DLD1 (cell line): Measurements from ENCODE around the gene PCSK5.

Experiments used
- in situ Hi-C: cut with HindIII; loops from 2 replicates; pipeline ENCODE4 v1.10.0; 2017; ENCODE audit warnings: low sequenced_read_pairs

Gene PCSK5

DNA sequence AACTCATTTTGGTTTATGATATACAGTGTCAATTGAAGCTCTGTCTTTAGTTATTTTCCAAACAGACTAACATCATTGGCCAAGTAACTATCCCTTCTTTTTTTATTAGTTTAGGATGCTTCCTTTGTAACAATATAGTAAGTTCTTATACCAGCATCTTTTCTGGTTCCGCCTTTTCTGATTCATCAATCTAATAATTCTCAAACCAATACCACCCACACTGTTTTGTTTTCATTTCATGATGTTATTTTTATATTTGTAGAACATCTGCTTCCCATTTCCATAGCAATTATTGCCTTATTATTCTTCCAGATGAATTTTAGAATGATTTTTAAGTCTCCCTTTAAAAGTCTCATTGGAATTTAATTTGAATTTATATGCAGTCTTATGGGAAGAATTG, 285.7 kb downstream of the PCSK5 start:
- in situ Hi-C loops, result no loop called here

DNA sequence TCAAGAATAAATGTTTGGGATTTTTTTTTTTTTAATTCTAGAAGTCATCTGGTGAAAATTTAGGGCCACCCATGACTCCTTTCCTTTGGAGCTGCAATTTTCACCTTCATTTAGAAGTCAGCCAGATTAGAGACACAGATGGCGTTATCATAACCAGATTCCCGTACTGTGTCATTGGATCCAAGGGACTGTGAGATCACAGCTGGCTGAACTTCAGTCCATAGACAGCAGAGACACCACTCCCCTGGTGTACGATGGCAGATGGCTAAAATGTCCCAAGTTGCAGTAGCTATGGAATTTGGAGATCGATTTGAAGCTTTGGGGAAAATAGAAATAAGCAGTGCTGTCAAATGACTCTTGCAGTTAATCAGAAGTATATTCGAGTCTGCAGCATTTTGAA, 287.5 kb downstream of the PCSK5 start:
- in situ Hi-C loops, result no loop called here

DNA sequence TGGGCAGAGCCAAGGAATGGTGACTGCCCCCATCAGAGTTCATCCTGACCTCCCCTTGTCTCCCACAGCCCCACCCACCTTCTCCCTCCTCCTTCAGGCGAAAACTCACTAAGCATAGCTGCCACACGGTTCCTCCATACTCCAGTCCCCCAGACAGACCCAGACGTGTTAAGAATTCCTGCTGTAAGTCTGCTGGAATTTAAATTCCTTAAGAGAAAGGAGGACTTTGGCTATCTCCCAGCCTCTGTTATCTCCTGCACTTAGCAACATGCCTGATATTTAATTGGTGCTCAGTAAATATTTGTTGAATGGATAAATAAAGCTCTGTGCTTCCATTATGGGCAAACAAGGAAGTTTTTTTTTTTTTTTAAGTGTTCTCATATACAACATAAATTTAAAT, 290.1 kb downstream of the PCSK5 start:
- in situ Hi-C loops, result loop anchor here (5.0 kb wide), 1 partner anchor 62 kb away; no protein-coding TSS in a partner anchor

DNA sequence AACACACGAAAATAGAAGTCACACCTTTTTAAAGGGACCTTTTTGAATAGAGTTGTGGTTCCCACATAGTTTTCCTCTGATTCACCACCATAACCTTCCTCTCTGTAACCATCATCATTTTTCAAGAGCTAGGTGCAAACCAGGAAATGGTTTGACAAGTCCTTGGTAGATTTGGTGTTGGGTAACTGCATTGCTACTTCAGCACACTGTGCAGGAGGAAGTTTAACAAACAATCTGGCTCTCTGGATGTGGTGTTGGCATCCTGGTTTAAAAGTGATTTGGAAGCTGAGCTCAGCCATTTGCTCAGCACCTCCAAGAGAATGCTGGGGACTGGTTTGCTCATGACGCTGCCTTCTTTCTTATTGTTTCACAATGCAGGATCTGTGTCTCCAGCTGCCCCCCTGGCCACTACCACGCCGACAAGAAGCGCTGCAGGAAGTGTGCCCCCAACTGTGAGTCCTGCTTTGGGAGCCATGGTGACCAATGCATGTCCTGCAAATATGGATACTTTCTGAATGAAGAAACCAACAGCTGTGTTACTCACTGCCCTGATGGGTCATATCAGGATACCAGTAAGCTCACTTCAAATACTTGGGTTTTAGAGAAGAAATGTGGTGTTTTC, 290.7 kb downstream of the PCSK5 start:
- in situ Hi-C loops, result loop anchor here (5.0 kb wide), 1 partner anchor 61 kb away; no protein-coding TSS in a partner anchor

DNA sequence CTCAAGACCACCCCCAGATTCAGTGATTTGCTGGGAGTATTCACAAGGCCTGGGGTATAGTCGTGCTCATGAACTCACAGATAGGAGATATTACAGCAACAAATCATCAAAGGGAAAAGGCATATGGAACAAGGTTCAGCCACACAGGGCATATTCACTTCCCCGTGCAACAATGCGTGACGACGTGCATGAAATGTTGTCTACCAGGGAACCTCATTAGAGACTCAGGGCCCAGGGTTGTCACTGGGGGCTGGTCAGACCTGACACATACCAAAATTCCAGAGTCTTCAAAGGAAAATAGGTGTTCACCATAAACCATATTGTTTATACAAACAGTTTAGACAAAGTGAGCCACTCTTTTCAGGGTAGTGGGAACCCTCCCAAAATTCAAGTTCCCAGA, 291.3 kb downstream of the PCSK5 start:
- in situ Hi-C loops, result loop anchor here (5.0 kb wide), 1 partner anchor 61 kb away; no protein-coding TSS in a partner anchor

DNA sequence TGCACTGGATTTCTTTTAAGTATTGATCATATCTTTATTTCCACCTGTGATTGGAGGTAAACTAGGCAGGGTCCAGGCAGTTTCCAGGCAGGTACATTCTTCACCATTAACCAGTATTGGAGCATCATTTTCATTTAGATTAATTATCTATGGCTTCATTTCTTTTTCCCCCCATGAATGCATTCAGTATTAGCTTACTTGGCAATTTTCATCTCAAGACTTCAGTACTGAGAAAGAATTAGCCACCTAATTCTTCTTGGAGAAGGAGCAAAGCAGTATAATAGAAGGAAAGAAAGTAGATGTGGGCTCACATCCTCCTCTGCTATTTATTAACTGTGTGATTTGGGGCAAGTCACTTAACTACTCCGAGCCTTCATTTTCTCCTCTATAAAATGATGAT, 295.0 kb downstream of the PCSK5 start:
- in situ Hi-C loops, result no loop called here

DNA sequence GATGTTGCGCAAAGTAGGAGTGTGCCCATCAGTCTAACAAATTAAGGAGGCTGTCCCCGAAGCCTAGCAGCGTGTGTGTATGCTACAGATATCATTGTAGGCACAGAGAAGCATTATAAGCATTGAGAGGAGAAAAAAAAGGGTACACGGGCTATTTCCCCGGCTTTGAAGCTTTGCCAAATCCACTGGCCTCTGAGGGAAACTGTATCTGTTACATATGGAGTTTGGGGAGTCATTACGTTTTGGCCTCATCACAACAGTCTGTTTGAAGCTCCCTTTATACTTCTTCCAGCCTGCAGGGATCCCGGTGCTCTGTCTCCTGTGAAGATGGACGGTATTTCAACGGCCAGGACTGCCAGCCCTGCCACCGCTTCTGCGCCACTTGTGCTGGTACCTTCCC, 297.8 kb downstream of the PCSK5 start:
- in situ Hi-C loops, result no loop called here

DNA sequence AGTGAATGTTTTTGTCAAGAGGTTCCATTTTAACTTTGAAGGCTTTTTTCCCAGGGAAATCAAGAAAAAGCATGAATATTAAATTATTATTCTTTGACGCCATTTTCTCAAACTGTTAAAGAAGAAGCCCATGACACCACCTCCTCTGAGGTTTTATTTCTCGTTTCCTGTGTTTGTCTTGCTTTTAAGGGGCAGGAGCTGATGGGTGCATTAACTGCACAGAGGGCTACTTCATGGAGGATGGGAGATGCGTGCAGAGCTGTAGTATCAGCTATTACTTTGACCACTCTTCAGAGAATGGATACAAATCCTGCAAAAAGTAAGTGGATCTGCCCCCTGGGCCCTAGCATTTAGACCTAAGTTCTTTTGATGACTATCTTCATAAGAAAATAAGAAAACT, 298.4 kb downstream of the PCSK5 start:
- in situ Hi-C loops, result no loop called here

DNA sequence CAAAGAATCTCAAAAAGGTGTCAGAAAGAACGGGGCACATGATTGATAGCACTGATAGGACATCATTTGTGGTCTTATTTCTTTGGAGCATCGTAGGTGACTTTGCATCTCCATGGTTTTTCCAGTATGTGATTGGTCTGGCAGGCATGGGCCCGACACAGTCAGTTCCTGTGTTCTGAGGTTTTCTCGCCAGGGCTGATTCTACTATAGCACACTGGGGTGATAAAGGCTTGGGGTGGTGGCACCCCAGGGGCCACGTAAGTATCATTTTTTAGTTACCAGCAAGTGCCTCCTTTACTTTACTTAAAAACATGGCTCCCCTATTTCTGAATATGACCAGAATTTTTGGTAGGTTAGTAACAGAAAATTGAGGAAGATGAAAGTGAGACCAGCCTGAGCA, 301.0 kb downstream of the PCSK5 start:
- in situ Hi-C loops, result no loop called here

DNA sequence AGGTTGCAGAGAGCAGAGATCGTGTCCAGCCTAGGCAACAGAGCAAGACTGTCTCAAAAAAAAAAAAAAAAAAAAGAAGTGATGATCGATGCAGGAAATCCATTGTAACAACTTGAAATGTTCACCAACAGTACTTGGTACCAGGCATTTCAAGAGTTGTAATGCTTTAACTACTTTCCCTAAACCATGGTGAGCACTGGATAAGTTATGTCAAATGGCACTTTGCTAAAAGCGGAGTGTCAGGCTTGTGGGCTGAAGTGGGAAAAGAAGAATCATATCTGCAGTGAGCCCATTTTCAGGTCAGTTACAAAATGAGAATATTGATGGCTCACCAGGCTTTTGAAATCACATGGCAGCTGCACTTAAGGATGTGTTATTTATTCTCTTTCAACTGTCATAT, 301.5 kb downstream of the PCSK5 start:
- in situ Hi-C loops, result no loop called here

DNA sequence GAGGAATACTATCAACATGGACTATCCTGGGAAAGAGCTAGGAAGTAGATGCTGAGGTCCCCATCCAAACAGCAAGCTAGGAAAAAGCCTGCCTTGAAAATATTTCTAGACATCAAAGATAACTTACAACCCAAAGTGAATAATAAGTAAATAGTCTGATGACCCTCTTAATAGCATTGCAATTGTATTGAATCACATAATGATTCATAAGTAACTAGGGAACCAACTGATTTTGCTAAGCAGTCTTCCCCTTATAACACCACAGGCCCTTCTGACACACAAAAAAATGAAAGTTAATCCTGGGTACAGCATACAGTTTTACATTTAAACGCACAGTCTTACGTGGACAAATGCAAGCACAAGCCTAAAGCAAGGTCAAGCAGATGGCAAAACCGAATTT, 304.4 kb downstream of the PCSK5 start:
- in situ Hi-C loops, result no loop called here

DNA sequence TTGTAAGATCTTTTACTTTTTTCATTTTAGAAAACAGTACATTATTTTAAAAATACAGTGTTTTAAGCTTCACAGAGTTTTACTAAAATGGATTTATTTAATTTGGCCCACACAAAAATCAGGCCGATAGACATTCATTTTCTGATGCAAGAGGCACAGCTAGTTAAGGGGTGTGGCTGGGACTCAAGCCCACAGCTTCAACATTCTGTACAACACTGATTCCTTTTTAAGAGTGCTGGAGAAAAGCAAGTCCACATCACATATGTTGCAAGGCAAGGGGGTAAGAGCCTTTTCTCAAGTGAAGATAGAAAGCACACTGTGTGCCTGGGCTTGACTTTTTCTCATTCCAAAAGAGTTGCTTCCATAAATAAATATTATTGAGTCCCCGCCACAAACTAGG, 307.9 kb downstream of the PCSK5 start:
- in situ Hi-C loops, result no loop called here

DNA sequence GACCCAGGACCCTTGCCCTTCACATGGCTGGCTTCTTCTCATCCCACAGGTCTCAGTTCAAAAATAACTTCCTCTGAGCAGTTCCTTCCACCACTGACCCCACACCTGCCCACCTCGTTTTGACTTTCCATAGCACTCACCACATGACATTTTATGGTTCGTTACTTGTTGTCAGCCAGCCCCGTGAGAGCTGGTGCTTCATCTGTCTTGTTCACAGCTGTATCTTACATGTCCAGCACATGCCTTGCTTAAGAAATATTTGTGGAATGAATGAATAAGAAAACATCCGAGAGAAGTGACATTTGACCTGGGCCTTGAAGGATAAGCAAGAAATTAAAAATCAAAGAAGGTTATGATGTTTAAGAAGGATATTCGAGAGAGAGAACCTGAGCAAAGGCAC, 309.8 kb downstream of the PCSK5 start:
- in situ Hi-C loops, result no loop called here

DNA sequence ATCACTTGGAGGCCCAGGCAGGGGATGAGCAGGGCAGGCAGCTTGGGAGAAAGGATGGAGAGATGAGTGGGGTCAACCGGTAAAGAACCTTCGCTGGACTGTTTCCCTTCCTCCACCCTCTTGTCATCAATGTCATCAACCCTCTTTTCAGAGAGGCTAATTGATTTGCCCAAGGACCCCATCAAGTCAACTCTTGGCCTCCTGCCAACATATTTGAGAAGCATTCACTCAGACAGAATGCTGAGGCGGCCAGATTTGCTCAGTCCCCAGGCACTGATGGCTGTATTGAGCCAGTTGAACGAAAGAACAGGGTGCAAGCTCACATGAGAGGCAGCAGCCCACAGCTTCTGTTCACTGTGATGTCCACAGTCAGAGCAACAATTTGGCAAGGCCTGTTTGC, 310.3 kb downstream of the PCSK5 start:
- in situ Hi-C loops, result no loop called here

DNA sequence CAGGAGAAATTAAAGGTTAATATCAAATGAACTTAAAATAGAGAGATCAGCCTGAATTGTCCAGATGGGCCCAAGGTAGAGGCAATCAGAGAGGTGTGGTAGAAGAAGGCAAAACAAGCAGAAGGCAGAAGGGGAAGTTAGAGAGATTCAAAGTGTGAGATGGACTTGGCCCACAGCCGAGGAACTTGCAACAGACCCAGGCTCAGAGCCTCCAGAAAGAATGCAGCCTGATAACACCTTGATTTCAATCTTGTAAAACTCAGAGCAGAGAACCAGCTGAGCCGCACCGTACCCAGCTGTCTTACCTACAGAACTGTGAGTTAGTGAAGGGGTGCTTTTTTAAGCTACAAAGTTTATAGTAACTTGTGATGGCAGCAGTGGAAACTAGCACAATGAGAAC, 312.9 kb downstream of the PCSK5 start:
- in situ Hi-C loops, result no loop called here

DNA sequence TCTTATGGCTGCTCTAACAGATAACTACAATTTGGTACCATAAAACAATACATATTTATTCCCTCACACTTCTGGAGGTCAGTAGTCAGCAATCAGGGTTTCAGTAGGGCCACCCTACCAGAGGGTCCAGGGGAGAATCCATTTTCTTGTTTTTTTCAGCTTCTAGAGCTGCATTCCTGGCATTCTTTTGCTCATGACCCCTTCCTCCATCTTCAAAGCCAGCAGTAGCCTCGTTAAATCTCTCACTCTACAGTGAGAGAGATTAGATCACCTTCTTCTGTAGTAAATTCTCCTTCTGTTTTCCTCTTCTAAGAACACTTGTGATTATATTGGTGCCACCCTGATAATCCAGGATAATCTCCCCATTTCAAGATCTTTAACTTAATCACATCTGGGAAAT, 316.3 kb downstream of the PCSK5 start:
- in situ Hi-C loops, result no loop called here

DNA sequence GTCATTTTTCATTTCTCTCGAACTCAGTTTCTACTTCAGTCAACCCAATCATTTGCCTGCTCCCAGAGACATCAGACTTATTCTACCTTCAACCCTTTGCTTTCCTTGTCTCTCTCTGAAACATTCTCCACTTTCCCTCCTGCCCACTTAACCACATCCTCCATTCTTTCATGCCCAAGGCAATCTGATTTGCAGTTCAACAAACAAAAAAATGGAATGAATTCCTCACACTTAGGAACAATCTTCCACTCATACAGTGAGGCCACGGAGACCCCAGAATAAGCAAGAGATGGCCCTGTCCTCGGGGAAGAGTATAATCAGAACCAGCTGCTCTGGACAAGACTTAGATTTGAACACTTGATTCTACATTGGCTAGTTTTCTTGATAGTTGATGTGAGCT, 323.3 kb downstream of the PCSK5 start:
- in situ Hi-C loops, result no loop called here

DNA sequence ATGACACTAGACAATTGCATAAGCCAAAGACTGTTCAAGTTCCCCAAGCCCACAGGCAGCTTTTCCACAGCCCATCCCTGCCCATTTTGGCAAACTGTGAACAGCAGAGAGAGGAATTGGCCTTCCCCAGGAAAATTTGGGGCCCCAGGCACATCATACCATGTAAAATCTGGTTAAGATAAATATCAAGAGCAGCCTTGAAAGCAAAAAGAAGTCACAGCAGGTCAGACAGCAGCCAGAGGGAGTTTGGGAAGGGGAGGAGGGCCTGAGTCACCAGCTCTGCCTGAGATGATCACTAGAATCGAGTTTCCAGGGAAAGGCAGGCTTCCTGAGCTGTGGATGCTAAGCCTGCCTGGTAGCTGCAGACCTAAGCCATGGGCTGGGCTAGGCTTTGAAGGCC, 324.6 kb downstream of the PCSK5 start:
- in situ Hi-C loops, result no loop called here

DNA sequence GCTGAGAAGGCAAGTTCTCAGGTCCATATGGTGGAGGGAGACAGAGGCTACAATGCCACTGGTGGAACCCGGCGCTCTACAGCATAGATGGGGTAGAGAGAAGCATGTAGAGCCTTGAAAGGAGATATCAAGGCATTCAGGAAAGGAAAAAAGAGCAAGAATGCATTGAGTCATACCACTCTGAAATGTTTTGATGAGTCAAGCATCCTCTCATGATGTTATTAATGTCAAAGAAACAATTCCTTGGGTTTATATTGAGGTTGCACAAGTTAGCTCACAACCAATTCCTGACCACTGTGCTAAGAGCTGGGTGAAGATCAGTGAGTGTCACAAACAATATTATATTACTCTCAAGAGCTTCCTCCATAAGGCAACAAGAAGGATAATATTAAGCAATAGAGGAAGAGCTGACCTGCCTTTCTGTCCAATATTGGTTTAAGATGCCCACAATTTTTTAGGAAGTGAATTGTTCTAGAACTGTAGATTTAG, 325.7 kb downstream of the PCSK5 start:
- in situ Hi-C loops, result no loop called here

DNA sequence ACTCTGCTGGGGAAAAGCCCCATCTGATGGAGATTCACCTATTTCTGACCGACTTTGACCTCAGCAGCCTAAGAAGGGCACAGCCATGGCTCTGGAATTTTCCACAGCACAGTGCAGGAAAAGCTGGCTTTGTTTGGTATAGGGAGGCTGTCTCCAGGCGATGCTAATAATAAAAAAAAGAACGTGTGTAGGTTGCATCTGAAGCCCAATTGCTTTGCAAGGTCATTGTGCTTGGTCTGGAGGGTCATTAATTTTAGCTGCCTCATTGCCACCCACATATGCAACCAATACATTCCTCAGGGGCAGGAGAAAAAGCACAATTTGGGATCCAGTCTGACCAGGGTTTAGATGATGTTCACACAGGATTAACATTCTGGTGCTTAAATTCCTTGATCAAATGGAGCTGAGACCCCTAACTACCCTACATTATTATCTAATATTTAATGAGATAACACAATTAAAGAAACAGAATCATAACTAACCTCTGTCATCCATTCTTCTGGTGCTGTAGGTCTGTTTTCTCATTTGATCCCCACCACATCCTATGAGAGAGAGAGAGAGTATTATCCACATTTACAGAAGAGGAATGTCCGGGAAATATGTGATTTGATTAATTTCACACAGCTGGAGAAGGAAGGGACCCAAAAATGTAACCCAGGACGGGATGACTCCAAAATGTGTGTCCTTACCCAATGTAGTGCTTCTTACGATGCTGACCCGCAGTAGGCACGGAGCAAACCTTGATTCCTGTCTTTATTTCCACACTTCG, 327.8 kb downstream of the PCSK5 start:
- in situ Hi-C loops, result no loop called here

DNA sequence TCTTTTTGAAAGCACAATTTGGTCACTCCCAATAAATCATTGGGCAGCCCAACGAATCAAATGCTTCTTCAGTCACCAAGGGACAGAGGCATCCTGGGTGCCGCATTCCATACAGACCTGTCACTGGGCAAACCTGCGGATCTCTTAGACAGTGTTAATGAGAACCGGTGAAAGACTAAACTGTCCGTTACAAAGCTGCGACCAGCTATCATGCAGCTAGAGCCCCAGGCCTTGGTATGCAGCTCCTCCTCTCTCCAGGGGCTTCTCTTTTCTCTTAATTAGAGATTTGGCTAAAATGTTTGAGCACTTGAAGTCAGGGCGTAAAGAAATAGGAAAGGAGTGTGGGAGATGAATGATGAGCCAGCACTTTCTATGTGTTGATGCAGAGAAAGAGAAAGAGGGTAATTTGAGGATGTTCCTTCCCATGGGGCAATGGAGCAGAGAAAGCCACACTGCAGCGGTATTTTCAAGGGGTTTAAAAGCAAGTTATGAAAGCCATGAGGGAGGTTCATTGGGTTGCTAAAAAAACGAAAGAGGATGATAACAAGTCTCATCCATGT, 328.5 kb downstream of the PCSK5 start:
- in situ Hi-C loops, result no loop called here

DNA sequence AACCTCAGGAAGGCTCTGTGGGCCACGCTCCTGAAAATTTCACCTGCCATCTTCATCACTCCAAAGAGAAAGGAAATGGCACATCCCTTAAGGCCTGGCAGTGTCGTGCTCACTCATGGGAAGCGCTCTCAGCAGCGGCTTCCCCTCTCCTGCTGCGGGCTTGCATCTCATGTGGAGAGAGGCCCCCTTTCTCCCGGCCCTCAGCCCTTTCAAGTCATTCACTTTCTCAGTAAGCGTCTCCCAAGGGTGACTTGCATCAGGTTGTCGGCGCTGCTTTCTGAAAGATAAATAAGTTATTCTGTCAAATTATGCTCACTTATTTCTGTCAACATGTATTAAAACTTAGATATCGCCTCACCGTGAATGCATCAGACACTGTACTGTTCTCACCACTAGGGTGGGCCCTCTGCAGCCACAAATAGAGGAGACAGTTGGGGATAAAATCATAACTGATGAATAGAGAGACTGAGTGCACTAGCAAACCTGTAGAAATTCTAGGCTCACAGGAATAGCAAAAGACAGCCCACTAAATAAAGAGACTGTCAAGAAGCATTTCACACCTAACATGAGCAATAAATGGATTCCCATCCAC, 329.2 kb downstream of the PCSK5 start:
- in situ Hi-C loops, result no loop called here
